H9 (cell line): ENCODE results near the gene LAMA3. TPM values are rescaled to one million over a fixed set of nuclear protein-coding genes. Genes with fewer than 3 reads are reported as not detected.

Experiments used
- DNase-seq: peaks from one replicate; pipeline ENCODE4 v3.0.0-alpha.2; 2017
- H2AFZ ChIP-seq: one replicate; pipeline ENCODE4 v1.6.1; 2013; ENCODE audit warnings: mild to moderate bottlenecking, low read length, control low read depth, moderate library complexity
- H2AK5ac ChIP-seq: 2 replicates; pipeline ENCODE4 v1.6.1; 2013; ENCODE audit warnings: low read length, control low read depth, mixed read lengths; ENCODE audit not compliant: insufficient read length
- H2BK120ac ChIP-seq: one replicate; pipeline ENCODE4 v1.6.1; 2013; ENCODE audit warnings: low read depth, mild to moderate bottlenecking, low read length, control low read depth, inconsistent platforms; ENCODE audit not compliant: poor library complexity, severe bottlenecking
- H2BK12ac ChIP-seq: 2 replicates; pipeline ENCODE4 v1.6.1; 2013; ENCODE audit warnings: low read length, control low read depth, mixed read lengths, low read depth; ENCODE audit not compliant: insufficient read length
- H2BK15ac ChIP-seq: 2 replicates; pipeline ENCODE4 v1.6.1; 2013; ENCODE audit warnings: low read depth, low read length, control low read depth
- H2BK20ac ChIP-seq: one replicate; pipeline ENCODE4 v1.6.1; 2013; ENCODE audit warnings: low read depth, mild to moderate bottlenecking, low read length, control low read depth, inconsistent platforms; ENCODE audit not compliant: poor library complexity, severe bottlenecking
- H2BK5ac ChIP-seq: 2 replicates; pipeline ENCODE4 v1.6.1; 2013; ENCODE audit warnings: low read length, control low read depth, mixed read lengths; ENCODE audit not compliant: insufficient read length
- H3K14ac ChIP-seq: 2 replicates; pipeline ENCODE4 v1.6.1; 2013; ENCODE audit warnings: low read length, control low read depth; ENCODE audit not compliant: insufficient read depth
- H3K18ac ChIP-seq: 2 replicates; pipeline ENCODE4 v1.6.1; 2013; ENCODE audit warnings: low read depth, mild to moderate bottlenecking, mixed read lengths, low read length, control low read depth; ENCODE audit not compliant: insufficient read length
- H3K23ac ChIP-seq: 2 replicates; pipeline ENCODE4 v1.6.1; 2013; ENCODE audit warnings: low read length, control low read depth, mixed read lengths, low read depth; ENCODE audit not compliant: insufficient read length
- H3K23me2 ChIP-seq: 2 replicates; pipeline ENCODE4 v1.6.1; 2013; ENCODE audit warnings: low read depth, mild to moderate bottlenecking, mixed read lengths, low read length, control low read depth; ENCODE audit not compliant: insufficient read length, poor library complexity, severe bottlenecking
- H3K27ac ChIP-seq: 2 replicates; pipeline ENCODE4 v1.5.1; 2013; ENCODE audit warnings: low read length, control low read depth, mixed read lengths, low read depth; ENCODE audit not compliant: insufficient read length
- H3K27me3 ChIP-seq: 2 replicates; pipeline ENCODE4 v1.6.1; 2013; ENCODE audit warnings: low read length, control low read depth, inconsistent platforms; ENCODE audit not compliant: insufficient read depth
- H3K4ac ChIP-seq: 2 replicates; pipeline ENCODE4 v1.6.1; 2013; ENCODE audit warnings: low read depth, mild to moderate bottlenecking, control low read depth, inconsistent platforms, low read length, moderate library complexity
- H3K4me1 ChIP-seq: 2 replicates; pipeline ENCODE4 v1.6.1; 2013; ENCODE audit warnings: low read length, control low read depth, inconsistent platforms; ENCODE audit not compliant: insufficient read depth
- H3K4me2 ChIP-seq: 2 replicates; pipeline ENCODE4 v1.6.1; 2013; ENCODE audit warnings: low read length, control low read depth, mixed read lengths; ENCODE audit not compliant: insufficient read length, insufficient read depth
- H3K56ac ChIP-seq: 2 replicates; pipeline ENCODE4 v1.6.1; 2013; ENCODE audit warnings: low read depth, mild to moderate bottlenecking, mixed read lengths, low read length, control low read depth; ENCODE audit not compliant: insufficient read length
- H3K79me1 ChIP-seq: 2 replicates; pipeline ENCODE4 v1.6.1; 2013; ENCODE audit warnings: low read depth, mild to moderate bottlenecking, moderate library complexity, low read length, control low read depth, inconsistent platforms; ENCODE audit not compliant: insufficient read depth, poor library complexity, severe bottlenecking
- H3K79me2 ChIP-seq: 2 replicates; pipeline ENCODE4 v1.6.1; 2013; ENCODE audit warnings: low read length, control low read depth, inconsistent platforms; ENCODE audit not compliant: insufficient read depth
- H3K9ac ChIP-seq: 2 replicates; pipeline ENCODE4 v1.6.1; 2013; ENCODE audit warnings: low read length, control low read depth, mixed read lengths; ENCODE audit not compliant: insufficient read length; ENCODE audit errors: extremely low read depth
- H3K9me3 ChIP-seq: one replicate; pipeline ENCODE4 v1.6.1; 2013; ENCODE audit warnings: low read depth, low read length, inconsistent platforms; ENCODE audit not compliant: control insufficient read depth
- H3T11ph ChIP-seq: one replicate; pipeline ENCODE4 v1.6.1; 2013; ENCODE audit warnings: mild to moderate bottlenecking, low read length, control low read depth, inconsistent platforms
- H4K20me1 ChIP-seq: one replicate; pipeline ENCODE4 v1.6.1; 2013; ENCODE audit not compliant: control insufficient read depth, insufficient read length, insufficient read depth
- H4K5ac ChIP-seq: 2 replicates; pipeline ENCODE4 v1.6.1; 2013; ENCODE audit warnings: low read depth, mild to moderate bottlenecking, mixed read lengths, low read length, control low read depth; ENCODE audit not compliant: insufficient read length
- H4K8ac ChIP-seq: replicated peaks from 2 replicates; pipeline ENCODE4 v1.6.1; 2013; ENCODE audit warnings: low read length, control low read depth, mixed read lengths, low read depth; ENCODE audit not compliant: insufficient read length
- H4K91ac ChIP-seq: 2 replicates; pipeline ENCODE4 v1.6.1; 2013; ENCODE audit warnings: low read depth, mild to moderate bottlenecking, moderate library complexity, mixed read lengths, low read length, control low read depth; ENCODE audit not compliant: insufficient read length
- H3K27ac Mint-ChIP-seq, 3 experiments: 2 replicates in 2 of 3; 3 replicates in 1 of 3; pipeline ENCODE4 v1.8.0; 2020 to 2021; ENCODE audit warnings: mixed read lengths in 3 of 3, mild to moderate bottlenecking in 1 of 3, moderate library complexity in 1 of 3
- H3K27me3 Mint-ChIP-seq: 2 replicates; pipeline ENCODE4 v1.8.0; 2021; ENCODE audit warnings: low read depth, mild to moderate bottlenecking, moderate library complexity, mixed read lengths
- H3K36me3 Mint-ChIP-seq, 3 experiments: 2 replicates in 2 of 3; 3 replicates in 1 of 3; pipeline ENCODE4 v1.8.0; 2020 to 2021; ENCODE audit warnings: low read depth in 3 of 3, mixed read lengths in 3 of 3; ENCODE audit not compliant: insufficient read depth in 1 of 3
- H3K4me1 Mint-ChIP-seq, 2 experiments: 2 replicates each; pipeline ENCODE4 v1.8.0; 2020; ENCODE audit warnings: mixed read lengths in 2 of 2
- H3K4me3 Mint-ChIP-seq, 2 experiments: 2 replicates in 1 of 2; 3 replicates in 1 of 2; pipeline ENCODE4 v1.8.0; 2020 to 2021; ENCODE audit warnings: mild to moderate bottlenecking in 2 of 2, mixed read lengths in 2 of 2, moderate library complexity in 1 of 2
- H3K9me3 Mint-ChIP-seq, 2 experiments: 2 replicates in 1 of 2; 3 replicates in 1 of 2; pipeline ENCODE4 v1.8.0; 2020; ENCODE audit warnings: mild to moderate bottlenecking in 2 of 2, mixed read lengths in 2 of 2, moderate library complexity in 1 of 2
- WGBS: extraction: QIAGEN DNeasy Blood & Tissue Kit; methylation state at CpG from one replicate; pipeline ENCODE4 v1.1.7; 2013; ENCODE audit warnings: missing lambda C conversion rate, low lambda C conversion rate, mixed read lengths; ENCODE audit not compliant: insufficient read length; ENCODE audit errors: extremely low coverage; 5-methylcytosine and 5-hydroxymethylcytosine counted together
- total RNA-seq: library from RNA; stranded (reverse); gene quantifications from 2 replicates; pipeline ENCODE4 v1.2.1, GENCODE V29; 2021
- TF ChIP-seq, protein P1 (sequence below): fragments of 200-600 bp; sonication (generic); conservative IDR thresholded peaks from 3 replicates; pipeline ENCODE4 v1.8.0; 2021; ENCODE audit warnings: antibody characterized with exemption, mild to moderate bottlenecking

Gene LAMA3
- total RNA-seq, 1 experiment from 2014 or later: 0.33 TPM

DNA sequence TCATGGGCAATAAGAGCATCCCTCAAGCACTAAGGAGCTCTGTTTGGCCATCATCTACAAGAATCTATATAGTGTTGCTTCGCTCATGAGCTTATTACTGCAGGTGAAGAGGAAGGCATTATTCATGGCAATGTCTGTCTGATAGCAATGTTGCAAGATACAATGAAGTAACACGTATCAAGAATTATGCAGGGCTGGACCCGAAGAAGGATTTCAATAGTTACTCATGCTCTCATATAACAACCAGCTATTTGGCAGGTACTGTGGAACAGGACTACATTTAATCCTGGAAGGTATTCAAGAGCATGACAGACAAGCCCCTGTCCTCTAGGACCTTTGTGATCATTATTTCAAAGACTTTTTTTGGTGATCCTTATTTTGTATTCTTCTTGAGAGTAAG is 109.6 kb downstream of the LAMA3 start:
- Mint-ChIP-seq H3K27me3 (no peaks in the 10 kb centered on the region), H3K36me3 (no peaks in the 10 kb centered on the region; a peak in 1 of 7 replicates), H3K27ac (no peak overlapping the region), H3K9me3 (no peaks in the 10 kb centered on the region), H3K4me1 (peaks cover 3% of the 10 kb centered on the region in 2 experiments; a peak in 2 of 4 replicates), H3K4me3 (no peak overlapping the region)
- H3K23ac ChIP-seq: no peak overlapping the region
- H3K9ac ChIP-seq: no peak overlapping the region
- H3K27me3 ChIP-seq: no peaks in the 10 kb centered on the region
- H3K79me2 ChIP-seq: no peaks in the 10 kb centered on the region; the same call in 1 of the 2 replicates
- no CpG with 5 or more reads among the region's 3 CpGs for WGBS
- no peak for DNase-seq
- H3T11ph ChIP-seq: no peak overlapping the region
- H2BK12ac ChIP-seq: no peak overlapping the region
- H3K14ac ChIP-seq: no peak overlapping the region
- no peak overlapping the region for H2AFZ ChIP-seq
- no peak overlapping the region for H3K4me2 ChIP-seq
- H3K79me1 ChIP-seq: no peaks in the 10 kb centered on the region
- TF ChIP-seq, protein P1, sequence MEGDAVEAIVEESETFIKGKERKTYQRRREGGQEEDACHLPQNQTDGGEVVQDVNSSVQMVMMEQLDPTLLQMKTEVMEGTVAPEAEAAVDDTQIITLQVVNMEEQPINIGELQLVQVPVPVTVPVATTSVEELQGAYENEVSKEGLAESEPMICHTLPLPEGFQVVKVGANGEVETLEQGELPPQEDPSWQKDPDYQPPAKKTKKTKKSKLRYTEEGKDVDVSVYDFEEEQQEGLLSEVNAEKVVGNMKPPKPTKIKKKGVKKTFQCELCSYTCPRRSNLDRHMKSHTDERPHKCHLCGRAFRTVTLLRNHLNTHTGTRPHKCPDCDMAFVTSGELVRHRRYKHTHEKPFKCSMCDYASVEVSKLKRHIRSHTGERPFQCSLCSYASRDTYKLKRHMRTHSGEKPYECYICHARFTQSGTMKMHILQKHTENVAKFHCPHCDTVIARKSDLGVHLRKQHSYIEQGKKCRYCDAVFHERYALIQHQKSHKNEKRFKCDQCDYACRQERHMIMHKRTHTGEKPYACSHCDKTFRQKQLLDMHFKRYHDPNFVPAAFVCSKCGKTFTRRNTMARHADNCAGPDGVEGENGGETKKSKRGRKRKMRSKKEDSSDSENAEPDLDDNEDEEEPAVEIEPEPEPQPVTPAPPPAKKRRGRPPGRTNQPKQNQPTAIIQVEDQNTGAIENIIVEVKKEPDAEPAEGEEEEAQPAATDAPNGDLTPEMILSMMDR: no peak
- no peak overlapping the region for H4K8ac ChIP-seq
- H3K23me2 ChIP-seq: no peaks in the 10 kb centered on the region
- H3K56ac ChIP-seq: no peak overlapping the region
- no peaks in the 10 kb centered on the region for H3K4me1 ChIP-seq
- H2AK5ac ChIP-seq: no peak overlapping the region
- no peak overlapping the region for H4K91ac ChIP-seq
- no peak overlapping the region for H3K27ac ChIP-seq
- no peak overlapping the region for H4K5ac ChIP-seq
- H2BK120ac ChIP-seq: no peak overlapping the region
- no peaks in the 10 kb centered on the region for H4K20me1 ChIP-seq
- H3K18ac ChIP-seq: no peak overlapping the region
- no peak overlapping the region for H2BK20ac ChIP-seq
- no peak overlapping the region for H3K4ac ChIP-seq
- no peaks in the 10 kb centered on the region for H3K9me3 ChIP-seq
- H2BK5ac ChIP-seq: no peak overlapping the region
- H2BK15ac ChIP-seq: no peak overlapping the region
